ENCODE data around the gene PROSER2. TPM values are rescaled to one million over a fixed set of nuclear protein-coding genes. Genes with fewer than 3 reads are reported as not detected.

Gene PROSER2
- total and polyA plus RNA-seq, 9 of the 15 experiments (the other 6 are each of a cell fraction or from before 2014, with no cell fraction given) = 0.62 to 14.8 (median 2.9) TPM

DNA sequence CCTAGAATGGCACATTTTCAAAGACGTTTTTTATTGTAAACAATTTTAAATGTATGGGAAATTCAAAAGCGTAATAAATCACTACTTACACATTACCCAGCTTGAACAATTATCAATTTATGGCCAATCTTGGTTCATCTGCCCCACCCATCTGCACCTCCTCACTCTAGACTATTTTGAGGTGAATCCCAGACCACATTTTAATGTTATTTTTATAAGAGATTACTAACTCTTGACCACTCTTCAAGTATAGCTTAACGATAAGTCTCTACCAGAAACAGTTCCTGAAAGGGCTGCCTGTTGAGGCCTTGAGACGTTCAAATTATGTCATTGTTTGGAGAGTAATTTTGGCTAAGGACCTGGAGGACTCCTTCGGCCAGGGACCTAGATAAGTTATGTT, 47.7 kb upstream of the PROSER2 start:
- intact Hi-C loops (cut with micrococcal nuclease) = no loop called here
- ATAC-seq = no peak
- in situ Hi-C loops (cut with MboI) = loop anchor here (25.0 kb wide), 1 partner anchor 937 kb away; no protein-coding TSS in a partner anchor
- TF ChIP-seq, protein P1, sequence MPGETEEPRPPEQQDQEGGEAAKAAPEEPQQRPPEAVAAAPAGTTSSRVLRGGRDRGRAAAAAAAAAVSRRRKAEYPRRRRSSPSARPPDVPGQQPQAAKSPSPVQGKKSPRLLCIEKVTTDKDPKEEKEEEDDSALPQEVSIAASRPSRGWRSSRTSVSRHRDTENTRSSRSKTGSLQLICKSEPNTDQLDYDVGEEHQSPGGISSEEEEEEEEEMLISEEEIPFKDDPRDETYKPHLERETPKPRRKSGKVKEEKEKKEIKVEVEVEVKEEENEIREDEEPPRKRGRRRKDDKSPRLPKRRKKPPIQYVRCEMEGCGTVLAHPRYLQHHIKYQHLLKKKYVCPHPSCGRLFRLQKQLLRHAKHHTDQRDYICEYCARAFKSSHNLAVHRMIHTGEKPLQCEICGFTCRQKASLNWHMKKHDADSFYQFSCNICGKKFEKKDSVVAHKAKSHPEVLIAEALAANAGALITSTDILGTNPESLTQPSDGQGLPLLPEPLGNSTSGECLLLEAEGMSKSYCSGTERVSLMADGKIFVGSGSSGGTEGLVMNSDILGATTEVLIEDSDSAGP (CRISPR knock-in tag; IDR thresholded peaks at IDR 0.05) = no peak
- TF ChIP-seq, protein P2, sequence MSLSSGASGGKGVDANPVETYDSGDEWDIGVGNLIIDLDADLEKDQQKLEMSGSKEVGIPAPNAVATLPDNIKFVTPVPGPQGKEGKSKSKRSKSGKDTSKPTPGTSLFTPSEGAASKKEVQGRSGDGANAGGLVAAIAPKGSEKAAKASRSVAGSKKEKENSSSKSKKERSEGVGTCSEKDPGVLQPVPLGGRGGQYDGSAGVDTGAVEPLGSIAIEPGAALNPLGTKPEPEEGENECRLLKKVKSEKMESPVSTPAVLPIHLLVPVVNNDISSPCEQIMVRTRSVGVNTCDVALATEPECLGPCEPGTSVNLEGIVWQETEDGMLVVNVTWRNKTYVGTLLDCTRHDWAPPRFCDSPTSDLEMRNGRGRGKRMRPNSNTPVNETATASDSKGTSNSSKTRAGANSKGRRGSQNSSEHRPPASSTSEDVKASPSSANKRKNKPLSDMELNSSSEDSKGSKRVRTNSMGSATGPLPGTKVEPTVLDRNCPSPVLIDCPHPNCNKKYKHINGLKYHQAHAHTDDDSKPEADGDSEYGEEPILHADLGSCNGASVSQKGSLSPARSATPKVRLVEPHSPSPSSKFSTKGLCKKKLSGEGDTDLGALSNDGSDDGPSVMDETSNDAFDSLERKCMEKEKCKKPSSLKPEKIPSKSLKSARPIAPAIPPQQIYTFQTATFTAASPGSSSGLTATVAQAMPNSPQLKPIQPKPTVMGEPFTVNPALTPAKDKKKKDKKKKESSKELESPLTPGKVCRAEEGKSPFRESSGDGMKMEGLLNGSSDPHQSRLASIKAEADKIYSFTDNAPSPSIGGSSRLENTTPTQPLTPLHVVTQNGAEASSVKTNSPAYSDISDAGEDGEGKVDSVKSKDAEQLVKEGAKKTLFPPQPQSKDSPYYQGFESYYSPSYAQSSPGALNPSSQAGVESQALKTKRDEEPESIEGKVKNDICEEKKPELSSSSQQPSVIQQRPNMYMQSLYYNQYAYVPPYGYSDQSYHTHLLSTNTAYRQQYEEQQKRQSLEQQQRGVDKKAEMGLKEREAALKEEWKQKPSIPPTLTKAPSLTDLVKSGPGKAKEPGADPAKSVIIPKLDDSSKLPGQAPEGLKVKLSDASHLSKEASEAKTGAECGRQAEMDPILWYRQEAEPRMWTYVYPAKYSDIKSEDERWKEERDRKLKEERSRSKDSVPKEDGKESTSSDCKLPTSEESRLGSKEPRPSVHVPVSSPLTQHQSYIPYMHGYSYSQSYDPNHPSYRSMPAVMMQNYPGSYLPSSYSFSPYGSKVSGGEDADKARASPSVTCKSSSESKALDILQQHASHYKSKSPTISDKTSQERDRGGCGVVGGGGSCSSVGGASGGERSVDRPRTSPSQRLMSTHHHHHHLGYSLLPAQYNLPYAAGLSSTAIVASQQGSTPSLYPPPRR (CRISPR knock-in tag; IDR thresholded peaks at IDR 0.05; ENCODE audit: borderline replicate concordance) = no peak
- TF ChIP-seq CEBPB (tag; IDR thresholded peaks at IDR 0.05) (no peak), SP1 (CRISPR knock-in tag; IDR thresholded peaks at IDR 0.05) (no peak), ZNF436 (CRISPR knock-in tag; IDR thresholded peaks at IDR 0.05) (no peak)
- TF ChIP-seq, protein P3, sequence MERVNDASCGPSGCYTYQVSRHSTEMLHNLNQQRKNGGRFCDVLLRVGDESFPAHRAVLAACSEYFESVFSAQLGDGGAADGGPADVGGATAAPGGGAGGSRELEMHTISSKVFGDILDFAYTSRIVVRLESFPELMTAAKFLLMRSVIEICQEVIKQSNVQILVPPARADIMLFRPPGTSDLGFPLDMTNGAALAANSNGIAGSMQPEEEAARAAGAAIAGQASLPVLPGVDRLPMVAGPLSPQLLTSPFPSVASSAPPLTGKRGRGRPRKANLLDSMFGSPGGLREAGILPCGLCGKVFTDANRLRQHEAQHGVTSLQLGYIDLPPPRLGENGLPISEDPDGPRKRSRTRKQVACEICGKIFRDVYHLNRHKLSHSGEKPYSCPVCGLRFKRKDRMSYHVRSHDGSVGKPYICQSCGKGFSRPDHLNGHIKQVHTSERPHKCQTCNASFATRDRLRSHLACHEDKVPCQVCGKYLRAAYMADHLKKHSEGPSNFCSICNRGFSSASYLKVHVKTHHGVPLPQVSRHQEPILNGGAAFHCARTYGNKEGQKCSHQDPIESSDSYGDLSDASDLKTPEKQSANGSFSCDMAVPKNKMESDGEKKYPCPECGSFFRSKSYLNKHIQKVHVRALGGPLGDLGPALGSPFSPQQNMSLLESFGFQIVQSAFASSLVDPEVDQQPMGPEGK (CRISPR knock-in tag; IDR thresholded peaks at IDR 0.05; ENCODE audit: borderline replicate concordance) = no peak

More for the DNA sequence above, 47.7 kb upstream of the PROSER2 start:
- Histone ChIP-seq H3K4me2 (ENCODE audit: insufficient read depth, low read length) (no peak overlapping the region), H4K20me1 (replicated peaks; ENCODE audit: control insufficient read depth, insufficient read depth, low read length) (no peaks in the 10 kb centered on the region), H3K9ac (ENCODE audit: insufficient read depth in 1 of 2, low read depth in 2 of 2, low read length in 2 of 2) (no peak overlapping the region), H3K79me2 (ENCODE audit: control insufficient read depth, insufficient read depth, low read length) (no peaks in the 10 kb centered on the region), H3K27me3 (ENCODE audit: control insufficient read depth in 2 of 2, insufficient read depth in 2 of 2, low read length in 2 of 2) (peaks cover 28 to 39% of the 10 kb centered on the region in 2 experiments), H3K4me3 (no peak overlapping the region), H3K27ac (ENCODE audit: extremely low read depth, low read depth, low read length) (no peak overlapping the region), H3K9me1 (ENCODE audit: control insufficient read depth, insufficient read depth, low read length) (no peaks in the 10 kb centered on the region), H3K36me3 (ENCODE audit: control insufficient read depth, insufficient read depth, low read length) (no peaks in the 10 kb centered on the region), H3K9me3 (replicated peaks; ENCODE audit: control insufficient read depth, insufficient read depth, low read depth, low read length) (no peaks in the 10 kb centered on the region; the same call in 1 of the 2 replicates), H3K4me1 (replicated peaks in 1 of 2; ENCODE audit: control insufficient read depth in 2 of 2, insufficient read depth in 2 of 2, low read length in 2 of 2) (no peaks in the 10 kb centered on the region; a peak in 1 of 5 replicates), H2AFZ (ENCODE audit: low read depth, low read length) (no peak overlapping the region)
- BruUV-seq (replicated peaks) = no TSS peak
- POLR2A ChIA-PET = interaction anchor here (0.7 kb wide), 1 partner anchor 30 kb away, joined by 3 read pairs; no protein-coding TSS in a partner anchor
- CTCF ChIA-PET (ENCODE audit: low intra/inter-chr PET ratio) = interaction anchor here (0.6 kb wide), 1 partner anchor 11 kb away, joined by 4 read pairs; no protein-coding TSS in a partner anchor
- DNase-seq (ENCODE audit: extremely low read depth in 1 of 4, low spot score in 3 of 4) (no peak), FAIRE-seq (no peak)
- 3% methylated on average over 5 of the region's 5 CpGs for WGBS (ENCODE audit: insufficient coverage, low coverage, missing lambda C conversion rate)
